K562 (cell line): ENCODE measurements around the gene LCNL1. TPM values are rescaled to one million over a fixed set of nuclear protein-coding genes. Genes with fewer than 3 reads are reported as not detected.

ENCODE experiments used
- CBX8 ChIP-seq: fragments of 200-600 bp; sonication (generic); IDR thresholded peaks from 2 replicates; pipeline ENCODE4 v1.6.1; 2012; ENCODE audit warnings: borderline replicate concordance, mixed run types, low read depth, mild to moderate bottlenecking, moderate library complexity, mixed read lengths, low read length, control low read depth, inconsistent platforms; ENCODE audit not compliant: poor library complexity, severe bottlenecking; ENCODE audit errors: extremely low read depth
- GATA2 ChIP-seq: sonication (generic); formaldehyde crosslinking; IDR thresholded peaks from 2 replicates; pipeline ENCODE4 v1.4.0; 2020; ENCODE audit warnings: mild to moderate bottlenecking, missing genetic modification reagents
- NR3C1 ChIP-seq: sonication (generic); formaldehyde crosslinking; IDR thresholded peaks from 2 replicates; pipeline ENCODE4 v1.8.1; 2022; ENCODE audit warnings: missing genetic modification reagents
- NRF1 ChIP-seq, 2 experiments: fragments of 450-650 bp; IDR thresholded peaks in 1 of 2; conservative IDR thresholded peaks in 1 of 2; 2 replicates each; pipeline ENCODE4 v1.6.1; 2014; ENCODE audit warnings: mild to moderate bottlenecking in 2 of 2
- SRSF7 ChIP-seq: fragments of 200-400 bp; formaldehyde crosslinking; optimal IDR thresholded peaks from 2 replicates; pipeline ENCODE3; 2017; ENCODE audit warnings: mild to moderate bottlenecking, low read depth, low read length
- STAG1 ChIP-seq: sonication (generic); formaldehyde crosslinking; IDR thresholded peaks from 2 replicates; pipeline ENCODE4 v1.5.0; 2020; ENCODE audit warnings: missing genetic modification reagents, borderline replicate concordance
- U2AF1 ChIP-seq: fragments of 200-400 bp; formaldehyde crosslinking; optimal IDR thresholded peaks from 2 replicates; pipeline ENCODE3; 2017; ENCODE audit warnings: mild to moderate bottlenecking, low read depth, low read length, moderate library complexity
- YY1 ChIP-seq, 3 experiments: IDR thresholded peaks; 2 replicates each; pipeline ENCODE4 v1.6.1; 2011; ENCODE audit warnings: low read length in 2 of 3, mild to moderate bottlenecking in 2 of 3, moderate library complexity in 2 of 3, borderline replicate concordance in 1 of 3, control low read depth in 1 of 3, low read depth in 1 of 3; ENCODE audit not compliant: insufficient read depth in 3 of 3, insufficient replicate concordance in 2 of 3, control insufficient read depth in 1 of 3, insufficient read length in 1 of 3; ENCODE audit errors: extremely low read depth in 1 of 3
- ZNF707 ChIP-seq: fragments of 250-450 bp; sonication (Bioruptor Pico); conservative IDR thresholded peaks from 2 replicates; pipeline ENCODE4 v1.8.0; 2022; ENCODE audit warnings: inconsistent platforms, mild to moderate bottlenecking, moderate library complexity
- polyA plus RNA-seq, 8 experiments: library from polyadenylated mRNA; depleted of rRNA in 4 of 8; stranded (reverse) in 5 of 8; unstranded in 3 of 8; fragments of >200 nt; fragmentation: Nextera tagmentation in 2 of 8; fragmentation: Illumina TruSeq in 1 of 8; extraction: Ambion mirVana in 2 of 8; extraction: Trizol in 1 of 8; gene quantifications; 2 replicates each; pipeline versions ENCODE4 v1.2.1 to v1.2.3, GENCODE V29; 2011 to 2014; ENCODE audit warnings: inconsistent platforms in 1 of 8, missing spikeins in 1 of 8
- total RNA-seq, 7 experiments: library from RNA; depleted of rRNA in 6 of 7; stranded (reverse); fragments of >200 nt in 6 of 7; fragmentation: Illumina TruSeq in 2 of 7; extraction: Trizol in 2 of 7; gene quantifications; 2 replicates each; pipeline versions ENCODE4 v1.2.1 to v1.2.3, GENCODE V29; 2011 to 2021; ENCODE audit warnings: low replicate concordance in 1 of 7
- TF ChIP-seq, protein P1 (sequence below), 2 experiments: fragments of 450-650 bp in 1 of 2; sonication (generic) in 1 of 2; formaldehyde crosslinking in 1 of 2; IDR thresholded peaks; 2 replicates each; pipeline versions ENCODE4 v1.7.1 to v1.9.0; 2016 to 2022; ENCODE audit warnings: inconsistent platforms in 1 of 2, mild to moderate bottlenecking in 1 of 2, missing genetic modification reagents in 1 of 2
- TF ChIP-seq, protein P2 (sequence below): fragments of 250-450 bp; sonication (Bioruptor Pico); IDR thresholded peaks from 2 replicates; pipeline ENCODE4 v1.5.0; 2021; ENCODE audit warnings: mild to moderate bottlenecking, borderline replicate concordance
- TF ChIP-seq, protein P3 (sequence below): fragments of 450-650 bp; IDR thresholded peaks from 2 replicates; pipeline ENCODE4 v1.7.0; 2016; ENCODE audit warnings: borderline replicate concordance

LCNL1 gene
- total and polyA plus RNA-seq, 9 of the 15 experiments (the other 6 are each of a cell fraction or from before 2014, with no cell fraction given), result 0.04 to 0.16 (median 0.04) TPM; not detected in 4

GRCh38 chr9:136947955-136948510, 34.8 kb upstream of the LCNL1 start (continued):
- TF ChIP-seq, protein P1, sequence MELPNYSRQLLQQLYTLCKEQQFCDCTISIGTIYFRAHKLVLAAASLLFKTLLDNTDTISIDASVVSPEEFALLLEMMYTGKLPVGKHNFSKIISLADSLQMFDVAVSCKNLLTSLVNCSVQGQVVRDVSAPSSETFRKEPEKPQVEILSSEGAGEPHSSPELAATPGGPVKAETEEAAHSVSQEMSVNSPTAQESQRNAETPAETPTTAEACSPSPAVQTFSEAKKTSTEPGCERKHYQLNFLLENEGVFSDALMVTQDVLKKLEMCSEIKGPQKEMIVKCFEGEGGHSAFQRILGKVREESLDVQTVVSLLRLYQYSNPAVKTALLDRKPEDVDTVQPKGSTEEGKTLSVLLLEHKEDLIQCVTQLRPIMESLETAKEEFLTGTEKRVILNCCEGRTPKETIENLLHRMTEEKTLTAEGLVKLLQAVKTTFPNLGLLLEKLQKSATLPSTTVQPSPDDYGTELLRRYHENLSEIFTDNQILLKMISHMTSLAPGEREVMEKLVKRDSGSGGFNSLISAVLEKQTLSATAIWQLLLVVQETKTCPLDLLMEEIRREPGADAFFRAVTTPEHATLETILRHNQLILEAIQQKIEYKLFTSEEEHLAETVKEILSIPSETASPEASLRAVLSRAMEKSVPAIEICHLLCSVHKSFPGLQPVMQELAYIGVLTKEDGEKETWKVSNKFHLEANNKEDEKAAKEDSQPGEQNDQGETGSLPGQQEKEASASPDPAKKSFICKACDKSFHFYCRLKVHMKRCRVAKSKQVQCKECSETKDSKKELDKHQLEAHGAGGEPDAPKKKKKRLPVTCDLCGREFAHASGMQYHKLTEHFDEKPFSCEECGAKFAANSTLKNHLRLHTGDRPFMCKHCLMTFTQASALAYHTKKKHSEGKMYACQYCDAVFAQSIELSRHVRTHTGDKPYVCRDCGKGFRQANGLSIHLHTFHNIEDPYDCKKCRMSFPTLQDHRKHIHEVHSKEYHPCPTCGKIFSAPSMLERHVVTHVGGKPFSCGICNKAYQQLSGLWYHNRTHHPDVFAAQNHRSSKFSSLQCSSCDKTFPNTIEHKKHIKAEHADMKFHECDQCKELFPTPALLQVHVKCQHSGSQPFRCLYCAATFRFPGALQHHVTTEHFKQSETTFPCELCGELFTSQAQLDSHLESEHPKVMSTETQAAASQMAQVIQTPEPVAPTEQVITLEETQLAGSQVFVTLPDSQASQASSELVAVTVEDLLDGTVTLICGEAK (IDR thresholded peaks at IDR 0.05), result no peak
- TF ChIP-seq, protein P1 (CRISPR knock-in tag; IDR thresholded peaks at IDR 0.05), result no peak
- TF ChIP-seq NR3C1 (CRISPR knock-in tag), result no peak
- TF ChIP-seq NRF1 (conservative IDR thresholded peaks at IDR 0.05 in 1 of 2, IDR thresholded peaks at IDR 0.05 in 1 of 2), result no peak
- TF ChIP-seq U2AF1, result no peak
- TF ChIP-seq ZNF707, result no peak
- TF ChIP-seq CBX8, result no peak
- TF ChIP-seq STAG1, result peak; percentile 75; the same call in 1 of the 2 replicates
- TF ChIP-seq YY1 (IDR thresholded peaks at IDR 0.05; ENCODE audit: borderline replicate concordance in 1 of 3, control insufficient read depth in 1 of 3, extremely low read depth in 1 of 3, insufficient read depth in 3 of 3, insufficient read length in 1 of 3, insufficient replicate concordance in 2 of 3, low read depth in 1 of 3, low read length in 2 of 3), result no peak
- TF ChIP-seq SRSF7, result no peak
- no peak for TF ChIP-seq GATA2 (CRISPR knock-in tag)
- TF ChIP-seq, protein P2, sequence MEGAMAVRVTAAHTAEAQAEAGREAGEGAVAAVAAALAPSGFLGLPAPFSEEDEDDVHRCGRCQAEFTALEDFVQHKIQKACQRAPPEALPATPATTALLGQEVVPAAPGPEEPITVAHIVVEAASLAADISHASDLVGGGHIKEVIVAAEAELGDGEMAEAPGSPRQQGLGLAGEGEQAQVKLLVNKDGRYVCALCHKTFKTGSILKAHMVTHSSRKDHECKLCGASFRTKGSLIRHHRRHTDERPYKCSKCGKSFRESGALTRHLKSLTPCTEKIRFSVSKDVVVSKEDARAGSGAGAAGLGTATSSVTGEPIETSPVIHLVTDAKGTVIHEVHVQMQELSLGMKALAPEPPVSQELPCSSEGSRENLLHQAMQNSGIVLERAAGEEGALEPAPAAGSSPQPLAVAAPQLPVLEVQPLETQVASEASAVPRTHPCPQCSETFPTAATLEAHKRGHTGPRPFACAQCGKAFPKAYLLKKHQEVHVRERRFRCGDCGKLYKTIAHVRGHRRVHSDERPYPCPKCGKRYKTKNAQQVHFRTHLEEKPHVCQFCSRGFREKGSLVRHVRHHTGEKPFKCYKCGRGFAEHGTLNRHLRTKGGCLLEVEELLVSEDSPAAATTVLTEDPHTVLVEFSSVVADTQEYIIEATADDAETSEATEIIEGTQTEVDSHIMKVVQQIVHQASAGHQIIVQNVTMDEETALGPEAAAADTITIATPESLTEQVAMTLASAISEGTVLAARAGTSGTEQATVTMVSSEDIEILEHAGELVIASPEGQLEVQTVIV, result no peak
- TF ChIP-seq, protein P3, sequence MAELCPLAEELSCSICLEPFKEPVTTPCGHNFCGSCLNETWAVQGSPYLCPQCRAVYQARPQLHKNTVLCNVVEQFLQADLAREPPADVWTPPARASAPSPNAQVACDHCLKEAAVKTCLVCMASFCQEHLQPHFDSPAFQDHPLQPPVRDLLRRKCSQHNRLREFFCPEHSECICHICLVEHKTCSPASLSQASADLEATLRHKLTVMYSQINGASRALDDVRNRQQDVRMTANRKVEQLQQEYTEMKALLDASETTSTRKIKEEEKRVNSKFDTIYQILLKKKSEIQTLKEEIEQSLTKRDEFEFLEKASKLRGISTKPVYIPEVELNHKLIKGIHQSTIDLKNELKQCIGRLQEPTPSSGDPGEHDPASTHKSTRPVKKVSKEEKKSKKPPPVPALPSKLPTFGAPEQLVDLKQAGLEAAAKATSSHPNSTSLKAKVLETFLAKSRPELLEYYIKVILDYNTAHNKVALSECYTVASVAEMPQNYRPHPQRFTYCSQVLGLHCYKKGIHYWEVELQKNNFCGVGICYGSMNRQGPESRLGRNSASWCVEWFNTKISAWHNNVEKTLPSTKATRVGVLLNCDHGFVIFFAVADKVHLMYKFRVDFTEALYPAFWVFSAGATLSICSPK, result no peak
